Measurements from ENCODE around the gene KPNA1.

DNA sequence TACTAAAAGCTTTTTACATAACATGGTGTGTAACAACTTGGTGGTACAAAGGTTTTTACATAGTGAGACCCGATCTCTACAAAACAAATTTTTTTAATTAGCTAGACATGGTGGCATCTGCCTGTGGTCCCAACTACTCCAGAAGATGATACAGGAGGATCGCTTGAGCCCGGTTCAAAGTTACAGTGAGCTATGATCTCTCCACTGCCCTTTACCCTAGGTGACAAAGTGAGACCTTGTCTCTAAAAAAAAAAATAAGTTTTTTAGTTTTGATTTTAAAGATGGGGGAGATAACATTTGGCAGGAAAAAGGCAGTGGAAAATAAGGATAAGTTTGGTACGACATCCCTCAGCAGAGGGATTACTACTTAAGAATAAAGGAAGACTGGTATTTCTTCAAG, 124.8 kb downstream of the KPNA1 start:
- TF ChIP-seq, protein P1, sequence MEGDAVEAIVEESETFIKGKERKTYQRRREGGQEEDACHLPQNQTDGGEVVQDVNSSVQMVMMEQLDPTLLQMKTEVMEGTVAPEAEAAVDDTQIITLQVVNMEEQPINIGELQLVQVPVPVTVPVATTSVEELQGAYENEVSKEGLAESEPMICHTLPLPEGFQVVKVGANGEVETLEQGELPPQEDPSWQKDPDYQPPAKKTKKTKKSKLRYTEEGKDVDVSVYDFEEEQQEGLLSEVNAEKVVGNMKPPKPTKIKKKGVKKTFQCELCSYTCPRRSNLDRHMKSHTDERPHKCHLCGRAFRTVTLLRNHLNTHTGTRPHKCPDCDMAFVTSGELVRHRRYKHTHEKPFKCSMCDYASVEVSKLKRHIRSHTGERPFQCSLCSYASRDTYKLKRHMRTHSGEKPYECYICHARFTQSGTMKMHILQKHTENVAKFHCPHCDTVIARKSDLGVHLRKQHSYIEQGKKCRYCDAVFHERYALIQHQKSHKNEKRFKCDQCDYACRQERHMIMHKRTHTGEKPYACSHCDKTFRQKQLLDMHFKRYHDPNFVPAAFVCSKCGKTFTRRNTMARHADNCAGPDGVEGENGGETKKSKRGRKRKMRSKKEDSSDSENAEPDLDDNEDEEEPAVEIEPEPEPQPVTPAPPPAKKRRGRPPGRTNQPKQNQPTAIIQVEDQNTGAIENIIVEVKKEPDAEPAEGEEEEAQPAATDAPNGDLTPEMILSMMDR (IDR thresholded peaks at IDR 0.05), result no peak
- TF ChIP-seq POLR2A (IDR thresholded peaks at IDR 0.05), result no peak

Data from heart left ventricle (tissue), 13 donors.